Midbrain (tissue), 1 donor: ENCODE data around the gene MSI2.
"Not testable (repeated sequence)": the region's sequence is repeated elsewhere in the genome, so short reads cannot be mapped to it uniquely, and the experiment has no call there.

Source experiments
- DNase-seq: peaks from one replicate; lab custom pipeline; 2025; lab: John Stamatoyannopoulos, UW

Gene MSI2

DNA sequence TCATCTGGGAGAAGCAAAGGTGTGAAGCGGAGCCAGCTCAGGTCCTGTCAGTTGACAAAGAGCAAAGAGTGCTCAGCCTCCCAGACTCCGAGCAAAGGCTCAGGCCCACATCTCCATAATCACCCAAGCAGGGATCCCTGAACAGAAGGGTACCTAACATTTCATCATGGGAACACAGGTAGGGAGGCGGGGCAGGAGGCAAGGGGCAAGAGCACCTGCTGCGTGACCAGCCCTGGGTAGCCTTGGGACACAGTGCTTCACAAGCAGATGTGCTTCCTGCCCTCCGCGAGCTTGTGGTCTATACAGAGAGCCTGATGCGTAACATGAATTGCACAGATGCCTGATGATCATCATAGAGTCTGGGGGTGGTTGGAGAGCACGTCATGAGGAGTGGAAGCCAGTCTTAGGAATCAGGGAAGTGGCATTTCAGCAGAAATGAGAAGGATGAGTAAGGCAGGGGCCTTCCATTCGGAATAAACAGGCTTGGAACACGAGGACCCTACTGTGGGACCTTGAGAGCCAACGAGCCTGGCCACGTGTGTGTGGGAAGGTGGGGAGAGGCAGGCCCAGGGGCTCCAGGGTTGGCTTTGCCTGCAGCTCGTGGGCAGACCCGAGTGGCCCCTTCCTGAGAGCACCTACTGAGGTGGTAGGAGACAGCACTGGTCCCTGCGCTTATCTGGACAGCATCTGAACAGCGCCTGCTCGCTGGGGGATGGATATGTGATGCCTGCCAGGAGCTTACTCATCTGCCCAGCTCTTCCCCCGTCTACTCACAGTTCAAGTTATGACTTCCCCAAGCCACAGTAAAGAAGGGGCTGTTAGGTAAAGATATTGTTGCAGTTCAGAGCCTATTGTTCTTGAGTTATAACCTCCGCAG lies 363.0 kb downstream of the MSI2 start:
- no peak for DNase-seq

DNA sequence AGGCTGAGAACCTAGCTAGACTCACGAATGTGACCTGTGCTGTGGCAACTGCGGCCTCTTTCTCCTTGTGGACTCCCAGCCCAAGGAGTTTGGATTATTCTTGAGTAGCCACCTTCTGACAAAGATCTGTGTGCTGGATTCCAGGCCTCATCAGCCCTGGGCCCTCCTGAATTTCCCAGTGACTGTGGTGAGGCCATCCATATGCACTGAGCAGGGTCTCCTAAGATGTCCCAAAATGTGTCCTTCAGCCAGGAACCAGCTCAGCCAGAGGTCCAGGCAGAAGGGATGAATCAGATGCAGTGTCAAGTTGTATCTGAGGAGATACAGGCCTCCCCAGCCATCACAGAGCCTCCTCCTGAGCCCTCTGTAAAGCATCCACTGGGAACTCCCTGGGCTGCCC lies 364.3 kb downstream of the MSI2 start:
- DNase-seq, result no peak

- not testable (repeated sequence) for DNase-seq
Measured at GRCh38 chr17:57621791-57622190, 365.5 kb downstream of the MSI2 start.

- DNase-seq, result no peak
Measured at GRCh38 chr17:57622306-57622682, 366.0 kb downstream of the MSI2 start.

DNA sequence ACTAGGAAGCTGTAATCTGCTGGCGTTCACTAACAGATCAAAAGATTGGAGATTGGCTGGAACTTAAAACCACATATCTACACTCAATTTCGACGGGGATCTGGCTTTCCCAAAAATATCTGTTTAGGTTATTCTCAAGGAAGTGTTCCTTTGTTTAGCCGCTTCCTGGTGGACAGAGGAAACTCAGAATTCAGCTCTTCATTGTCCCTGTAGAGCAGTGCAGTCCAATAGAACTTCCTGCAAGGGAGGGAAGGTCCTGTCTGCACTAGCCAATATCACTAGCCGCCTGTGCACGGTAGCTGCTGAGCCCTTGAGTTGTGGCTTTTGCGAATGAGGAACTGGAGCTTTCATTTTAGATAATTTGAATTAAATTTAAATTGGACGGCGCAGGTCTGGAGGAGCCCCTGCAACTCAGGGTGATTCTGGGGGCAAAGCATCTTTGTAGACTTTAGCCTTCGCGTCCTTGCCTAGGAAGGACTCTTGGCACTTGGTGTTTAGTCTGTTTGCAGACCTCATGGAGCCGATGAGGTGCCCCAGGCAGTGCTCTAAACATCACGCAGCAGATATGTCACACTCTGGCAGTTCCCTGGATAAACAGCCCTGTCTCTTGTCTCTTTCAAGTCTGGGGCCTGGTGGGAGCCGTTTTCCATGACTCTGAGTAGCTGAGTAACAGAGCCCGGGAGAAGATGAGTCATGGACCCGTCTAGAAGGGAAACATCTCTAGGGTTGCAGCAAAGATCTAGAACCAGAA lies 366.5 kb downstream of the MSI2 start:
- DNase-seq, result no peak

- DNase-seq, result no peak
Measured at GRCh38 chr17:57623620-57624019, 367.3 kb downstream of the MSI2 start.

DNA sequence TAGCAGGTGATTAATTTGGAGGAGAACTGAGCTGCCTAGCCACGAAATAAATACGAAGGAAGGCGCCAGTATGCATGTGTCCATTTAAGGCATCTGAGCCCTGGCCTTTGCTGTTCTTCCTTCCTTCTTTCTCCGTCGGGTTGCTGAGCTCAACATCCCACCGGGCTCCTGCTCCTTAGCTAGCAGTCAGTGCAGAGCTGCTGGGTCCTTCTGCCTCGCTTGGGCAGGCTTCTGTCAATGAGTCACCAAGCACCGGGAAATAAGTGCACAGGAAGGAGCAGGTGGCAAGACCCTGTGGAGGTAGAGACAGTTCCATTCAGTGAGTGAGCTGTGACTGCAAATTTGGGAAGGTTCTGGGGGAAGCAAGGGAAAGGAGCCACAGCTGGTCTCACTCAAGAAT lies 368.1 kb downstream of the MSI2 start:
- no peak for DNase-seq

GRCh38 chr17:57625511-57625910 lies 369.2 kb downstream of the MSI2 start:
- no peak for DNase-seq

DNA sequence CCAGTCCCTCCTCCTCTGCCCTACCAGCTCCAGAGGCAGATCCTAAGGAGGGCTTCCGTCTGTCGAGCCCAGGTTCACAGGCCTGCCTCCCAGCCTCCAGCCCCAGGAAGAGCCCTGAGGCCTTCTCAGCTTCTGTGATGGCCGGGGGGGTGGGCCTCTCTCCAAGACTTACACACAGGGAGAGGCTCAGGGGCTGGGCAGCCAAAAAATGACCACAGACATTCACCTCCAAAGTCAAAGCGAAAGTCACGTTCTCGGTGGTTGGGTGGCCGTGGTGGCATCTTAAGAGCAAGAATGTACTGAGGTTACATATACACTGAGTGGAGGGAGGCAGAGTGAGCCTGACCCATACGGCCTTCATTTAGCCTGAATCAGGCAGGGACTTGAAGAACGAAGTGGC lies 369.6 kb downstream of the MSI2 start:
- DNase-seq, result no peak

- no peak for DNase-seq
Measured at GRCh38 chr17:57626520-57627210, 370.3 kb downstream of the MSI2 start.

- DNase-seq, result no peak
Measured at GRCh38 chr17:57627591-57627990, 371.3 kb downstream of the MSI2 start.

DNA sequence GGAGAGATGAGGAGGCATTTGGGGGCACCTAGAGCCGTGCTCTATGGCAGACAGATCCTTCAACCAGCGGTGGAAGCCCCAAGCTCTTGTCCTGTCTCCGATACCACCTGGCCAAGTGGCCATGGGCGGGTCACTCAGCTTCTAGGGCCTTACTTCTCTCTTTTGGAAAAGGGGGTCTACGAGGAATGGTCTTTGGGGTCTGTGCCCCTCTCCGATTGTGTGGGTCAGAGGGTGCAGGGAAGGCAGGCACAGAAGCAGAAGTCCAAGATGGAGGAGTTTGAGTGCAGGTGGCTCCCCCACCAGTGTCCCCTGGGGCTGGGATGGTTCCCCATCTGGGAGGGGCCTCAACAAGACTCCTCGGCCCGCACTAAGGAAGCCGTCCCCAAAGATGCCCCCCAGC lies 372.1 kb downstream of the MSI2 start:
- DNase-seq, result no peak

GRCh38 chr17:57629470-57629869 lies 373.1 kb downstream of the MSI2 start:
- DNase-seq, result no peak

DNA sequence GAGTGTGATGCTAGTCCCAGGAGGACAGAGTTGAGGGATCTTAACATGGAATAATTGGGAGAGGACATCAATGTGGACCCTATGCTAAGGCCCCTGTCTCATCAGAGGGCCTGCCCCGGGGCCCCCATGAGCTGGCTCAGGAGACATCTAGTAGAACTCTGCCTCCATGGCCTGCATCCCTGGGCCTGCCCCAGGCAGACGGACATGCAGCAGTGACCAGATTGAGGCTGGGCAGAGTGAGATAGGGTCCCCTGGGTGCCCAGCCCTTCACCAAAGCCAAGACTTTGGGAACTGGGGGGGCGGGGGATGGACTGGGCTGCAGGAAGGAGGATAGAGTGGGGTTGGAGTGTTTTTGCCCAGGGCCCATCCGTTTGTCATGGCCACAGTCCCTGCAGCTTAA lies 373.6 kb downstream of the MSI2 start:
- DNase-seq, result no peak

- DNase-seq, result no peak
Measured at GRCh38 chr17:57630736-57631135, 374.4 kb downstream of the MSI2 start.

GRCh38 chr17:57631871-57632270 lies 375.5 kb downstream of the MSI2 start:
- DNase-seq, result no peak

DNA sequence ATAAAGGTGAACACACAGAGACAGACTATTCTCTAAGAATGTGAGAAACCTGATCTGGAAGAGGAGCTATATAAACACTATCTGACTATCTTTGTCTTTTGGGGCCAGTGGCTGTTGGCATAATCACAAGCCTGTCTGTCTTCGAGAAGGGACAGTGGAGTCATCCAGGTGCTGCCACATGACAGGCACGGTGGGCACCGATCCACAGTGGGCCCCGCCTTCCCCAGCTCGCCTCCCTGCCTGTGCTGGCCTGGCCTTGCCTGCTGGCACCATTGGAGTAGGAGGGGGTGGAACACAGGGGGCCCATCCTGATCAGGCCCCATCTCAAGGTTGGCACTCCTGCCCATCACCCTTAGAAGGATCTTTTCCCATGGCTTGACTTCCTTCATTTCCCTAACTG lies 376.0 kb downstream of the MSI2 start:
- no peak for DNase-seq

GRCh38 chr17:57633236-57633635 lies 376.9 kb downstream of the MSI2 start:
- no peak for DNase-seq

DNA sequence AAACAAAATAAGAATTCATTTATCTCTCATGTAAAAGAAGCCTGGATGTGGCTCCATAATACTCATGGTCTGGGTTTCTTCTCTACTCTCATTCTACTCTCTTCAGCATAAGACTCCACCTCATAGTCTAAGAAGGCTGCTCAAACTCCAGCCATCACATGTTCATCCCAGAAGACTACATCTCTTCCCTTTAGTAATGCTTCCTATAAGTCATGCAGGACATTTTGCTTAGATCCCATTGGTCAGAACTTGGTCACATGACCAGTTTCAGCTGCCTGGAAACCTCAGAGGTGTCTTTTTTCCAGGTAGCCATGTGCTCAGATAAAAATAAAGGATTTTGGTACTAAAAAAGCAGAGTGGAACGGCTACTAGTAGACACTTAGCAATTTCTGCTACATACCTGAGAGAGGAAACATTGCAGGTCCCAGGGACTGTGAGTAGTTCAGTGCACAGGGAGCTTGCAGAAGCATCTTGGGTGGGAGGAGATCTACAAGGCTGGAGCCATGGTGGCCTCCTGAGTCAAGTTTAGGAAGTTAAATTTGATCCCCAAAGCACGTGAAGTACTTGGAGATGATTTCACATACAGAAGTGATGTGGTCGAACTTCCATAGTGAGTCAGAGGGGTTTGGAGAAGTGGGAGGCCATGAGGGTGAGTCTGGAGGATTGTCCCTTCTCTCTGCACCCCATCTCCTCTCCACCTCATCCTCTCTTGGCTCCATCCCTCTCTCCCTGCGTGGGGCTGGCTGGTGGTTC lies 378.6 kb downstream of the MSI2 start:
- DNase-seq, result no peak

DNA sequence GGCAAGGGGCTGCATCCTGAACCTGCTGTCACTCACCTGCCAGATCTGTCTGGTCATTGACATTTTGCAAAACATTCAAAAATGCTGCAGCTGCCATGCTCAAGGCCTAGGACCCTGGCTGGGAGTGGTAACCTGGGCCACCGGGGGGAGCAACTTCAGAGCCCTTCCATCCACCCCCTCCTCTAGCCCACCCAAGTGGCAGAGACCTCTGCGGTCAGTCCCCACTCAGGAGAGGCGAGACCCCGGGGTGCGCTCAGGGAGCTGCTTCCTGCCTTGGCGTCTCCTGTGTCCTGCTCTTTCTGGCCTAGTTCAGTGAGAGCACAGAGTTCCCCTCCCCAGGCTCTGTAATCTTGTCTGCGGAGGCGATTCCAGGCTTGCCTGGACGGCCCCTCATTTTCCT lies 380.0 kb downstream of the MSI2 start:
- no peak for DNase-seq

GRCh38 chr17:57636985-57637665 lies 380.8 kb downstream of the MSI2 start:
- DNase-seq, result no peak

DNA sequence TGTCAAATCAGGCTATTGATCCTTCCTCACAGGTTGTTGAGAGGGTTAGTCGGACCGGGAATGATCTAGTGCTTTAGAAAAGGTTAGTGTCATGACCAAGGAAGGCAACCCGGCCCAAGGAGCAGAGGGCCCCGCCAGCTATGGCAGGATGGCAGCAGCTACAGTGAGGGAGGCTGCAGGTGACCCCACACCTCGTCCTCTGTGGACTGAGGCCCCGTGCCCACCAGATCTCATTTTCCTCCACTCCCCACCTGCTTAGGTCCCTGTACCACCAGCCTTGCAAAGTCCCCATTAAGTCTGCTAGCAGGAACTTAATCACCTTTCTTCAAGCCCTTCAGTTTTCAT lies 381.3 kb downstream of the MSI2 start:
- DNase-seq, result no peak
